Measurements from ENCODE around the gene RAB7B. TPM values are rescaled to one million over a fixed set of nuclear protein-coding genes. Genes with fewer than 3 reads are reported as not detected.

The RAB7B gene
- total RNA-seq, 2 donors from 2014 or later: 16.1 to 17.5 TPM

DNA sequence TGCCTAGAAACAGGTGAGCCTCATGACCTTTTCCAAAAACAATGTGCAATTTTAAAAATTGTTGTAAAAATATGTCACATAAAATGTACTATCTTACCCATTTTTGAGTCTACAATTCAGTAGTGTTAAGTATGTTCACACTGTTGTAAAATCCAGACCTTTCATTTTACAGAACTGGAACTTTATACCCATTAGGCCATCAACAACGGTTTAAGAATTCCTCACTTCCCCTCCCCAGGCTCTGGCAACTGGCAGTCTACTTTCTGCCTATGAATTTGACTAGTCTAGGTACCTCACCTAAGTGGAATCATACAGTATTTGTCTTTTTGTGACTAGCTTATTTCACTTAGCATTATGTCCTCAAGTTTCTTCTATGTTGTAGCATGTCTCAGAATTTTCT, 11.9 kb upstream of the RAB7B start:
- H3K27me3 ChIP-seq (replicated peaks; ENCODE audit: insufficient read depth): no peaks in the 10 kb centered on the region
- no peaks in the 10 kb centered on the region for H3K36me3 ChIP-seq
- no peak overlapping the region for H3K4me3 ChIP-seq
- no peak for DNase-seq (ENCODE audit: low spot score)
- TF ChIP-seq POLR2AphosphoS5 (IDR thresholded peaks at IDR 0.05) (no peak), POLR2A (IDR thresholded peaks at IDR 0.05) (no peak)
- TF ChIP-seq, protein P1, sequence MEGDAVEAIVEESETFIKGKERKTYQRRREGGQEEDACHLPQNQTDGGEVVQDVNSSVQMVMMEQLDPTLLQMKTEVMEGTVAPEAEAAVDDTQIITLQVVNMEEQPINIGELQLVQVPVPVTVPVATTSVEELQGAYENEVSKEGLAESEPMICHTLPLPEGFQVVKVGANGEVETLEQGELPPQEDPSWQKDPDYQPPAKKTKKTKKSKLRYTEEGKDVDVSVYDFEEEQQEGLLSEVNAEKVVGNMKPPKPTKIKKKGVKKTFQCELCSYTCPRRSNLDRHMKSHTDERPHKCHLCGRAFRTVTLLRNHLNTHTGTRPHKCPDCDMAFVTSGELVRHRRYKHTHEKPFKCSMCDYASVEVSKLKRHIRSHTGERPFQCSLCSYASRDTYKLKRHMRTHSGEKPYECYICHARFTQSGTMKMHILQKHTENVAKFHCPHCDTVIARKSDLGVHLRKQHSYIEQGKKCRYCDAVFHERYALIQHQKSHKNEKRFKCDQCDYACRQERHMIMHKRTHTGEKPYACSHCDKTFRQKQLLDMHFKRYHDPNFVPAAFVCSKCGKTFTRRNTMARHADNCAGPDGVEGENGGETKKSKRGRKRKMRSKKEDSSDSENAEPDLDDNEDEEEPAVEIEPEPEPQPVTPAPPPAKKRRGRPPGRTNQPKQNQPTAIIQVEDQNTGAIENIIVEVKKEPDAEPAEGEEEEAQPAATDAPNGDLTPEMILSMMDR (IDR thresholded peaks at IDR 0.05): no peak
- no peaks in the 10 kb centered on the region for H3K4me1 ChIP-seq (replicated peaks)
- H3K27ac ChIP-seq: no peak overlapping the region
- intact Hi-C loops (cut with DNase I): no loop called here
- WGBS: 72% methylated on average over 1 of the region's 1 CpG
- no peaks in the 10 kb centered on the region for H3K9me3 ChIP-seq

DNA sequence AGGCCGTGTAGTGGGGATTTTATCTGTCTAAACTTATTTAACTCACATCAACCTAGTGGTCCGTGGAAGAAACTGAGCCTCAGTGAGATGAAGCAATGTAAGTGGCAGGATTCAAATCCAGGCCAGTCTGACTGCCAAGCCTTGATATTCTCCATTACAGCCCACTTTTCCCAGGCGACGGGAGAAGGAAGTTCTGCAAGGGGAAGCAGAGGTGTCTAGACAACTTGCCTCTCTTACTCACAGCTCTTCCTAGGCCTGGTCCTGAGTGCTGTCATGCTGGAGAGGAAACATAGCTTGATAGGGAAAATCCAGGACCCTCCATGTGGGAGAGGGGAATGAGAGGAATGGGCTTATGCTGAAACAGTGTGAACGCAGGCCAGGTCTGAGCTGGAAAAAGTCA, 11.4 kb upstream of the RAB7B start:
- H3K9me3 ChIP-seq: no peaks in the 10 kb centered on the region
- TF ChIP-seq, protein P1 (IDR thresholded peaks at IDR 0.05): no peak
- no peaks in the 10 kb centered on the region for H3K36me3 ChIP-seq
- DNase-seq (ENCODE audit: low spot score): no peak
- H3K4me1 ChIP-seq (replicated peaks): no peaks in the 10 kb centered on the region
- 85% methylated on average over 5 of the region's 5 CpGs for WGBS
- H3K27ac ChIP-seq: no peak overlapping the region
- H3K4me3 ChIP-seq: no peak overlapping the region
- intact Hi-C loops (cut with DNase I): no loop called here
- no peaks in the 10 kb centered on the region for H3K27me3 ChIP-seq (replicated peaks; ENCODE audit: insufficient read depth)

DNA sequence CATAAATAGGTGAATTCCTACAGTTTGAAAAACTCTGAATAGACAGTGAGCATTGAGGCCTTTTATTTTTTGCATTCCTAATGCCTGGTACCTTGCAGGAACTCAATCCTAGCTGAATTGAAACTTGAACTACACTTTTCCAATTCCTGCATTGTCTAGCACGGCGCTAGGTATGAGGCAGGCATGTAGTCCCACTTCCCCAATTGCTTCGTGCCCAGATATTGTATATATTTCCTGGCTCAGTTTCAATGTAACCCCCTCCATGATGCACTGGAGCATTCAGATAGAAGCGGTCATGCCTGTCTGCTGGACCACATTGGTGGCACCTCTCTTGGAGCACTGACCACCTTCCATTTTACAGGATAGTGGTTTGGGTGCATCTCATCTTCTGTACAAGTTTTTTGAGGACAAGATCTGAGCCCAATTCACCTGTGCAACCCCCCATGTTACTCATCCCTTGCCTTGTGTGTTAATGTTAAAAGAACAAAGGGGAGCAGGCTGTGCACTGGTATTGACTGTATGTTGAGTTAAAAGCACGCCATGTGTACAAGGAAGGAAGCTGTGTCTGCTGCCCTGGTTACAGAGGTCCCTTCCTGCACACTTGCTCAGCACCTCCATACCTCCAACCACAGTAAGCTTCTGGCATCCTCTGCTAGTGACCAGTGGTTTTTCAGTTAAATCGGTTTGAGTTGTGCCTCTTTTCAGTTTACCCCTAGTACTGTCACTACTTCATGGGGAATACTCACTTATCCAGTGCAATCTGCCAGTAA, 10.0 kb upstream of the RAB7B start:
- no peaks in the 10 kb centered on the region for H3K4me1 ChIP-seq (replicated peaks)
- no peaks in the 10 kb centered on the region for H3K36me3 ChIP-seq
- WGBS: 86% methylated on average over 6 of the region's 6 CpGs
- TF ChIP-seq POLR2A (IDR thresholded peaks at IDR 0.05): no peak
- TF ChIP-seq POLR2AphosphoS5 (IDR thresholded peaks at IDR 0.05): no peak
- TF ChIP-seq, protein P1 (IDR thresholded peaks at IDR 0.05): no peak
- H3K4me3 ChIP-seq: no peak overlapping the region
- DNase-seq (ENCODE audit: low spot score): no peak
- H3K27ac ChIP-seq: no peak overlapping the region
- intact Hi-C loops (cut with DNase I): no loop called here
- no peaks in the 10 kb centered on the region for H3K27me3 ChIP-seq (replicated peaks; ENCODE audit: insufficient read depth)
- H3K9me3 ChIP-seq: no peaks in the 10 kb centered on the region

DNA sequence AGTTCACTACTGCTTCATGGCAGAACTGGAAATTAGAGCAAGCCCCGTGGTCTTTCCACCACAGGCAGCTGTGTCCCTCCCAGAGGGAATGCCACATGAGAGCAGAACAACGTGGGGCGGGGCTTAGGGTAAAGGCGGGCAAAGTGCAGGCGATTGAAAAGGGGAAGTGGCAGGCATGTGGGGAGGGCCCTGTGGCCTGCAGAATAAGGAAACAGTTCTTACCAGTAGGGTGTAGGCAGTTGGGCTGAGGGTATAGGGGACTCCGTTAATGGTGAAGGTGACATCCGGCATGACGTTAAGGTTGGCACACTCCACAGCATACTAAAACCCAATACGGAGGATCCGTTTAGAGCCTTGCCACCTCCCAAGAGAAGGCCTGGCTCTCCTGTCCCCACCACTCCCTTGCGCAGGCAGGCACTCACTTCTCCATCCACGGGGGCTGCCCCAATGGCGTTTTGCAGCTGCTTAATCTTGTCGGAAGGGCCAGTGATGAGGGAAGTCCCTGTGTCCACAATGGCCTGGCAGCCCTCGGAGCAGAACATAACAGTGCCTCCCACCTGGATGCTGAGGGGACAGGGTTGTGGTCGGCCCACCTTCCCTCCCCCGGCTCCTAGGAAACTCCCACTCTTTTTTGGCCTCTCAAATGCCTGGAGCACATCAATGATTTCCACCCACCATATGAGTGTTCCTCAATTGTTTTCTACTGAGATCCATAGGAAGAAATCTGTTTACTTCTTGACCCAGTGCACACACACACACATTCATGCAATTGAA, 9.1 kb upstream of the RAB7B start:
- no peaks in the 10 kb centered on the region for H3K36me3 ChIP-seq
- H3K9me3 ChIP-seq: no peaks in the 10 kb centered on the region
- H3K27me3 ChIP-seq (replicated peaks; ENCODE audit: insufficient read depth): no peaks in the 10 kb centered on the region
- WGBS: 80% methylated on average over 17 of the region's 17 CpGs
- no peaks in the 10 kb centered on the region for H3K4me1 ChIP-seq (replicated peaks)
- DNase-seq (ENCODE audit: low spot score): no peak
- H3K4me3 ChIP-seq: no peak overlapping the region
- H3K27ac ChIP-seq: no peak overlapping the region
- intact Hi-C loops (cut with DNase I): no loop called here
- TF ChIP-seq, protein P1 (IDR thresholded peaks at IDR 0.05): no peak
- TF ChIP-seq POLR2A (IDR thresholded peaks at IDR 0.05) (no peak), POLR2AphosphoS5 (IDR thresholded peaks at IDR 0.05) (no peak)
